Measurements from ENCODE around the gene TMEM107.
"Not testable (repeated sequence)": the region's sequence is repeated elsewhere in the genome, so short reads cannot be mapped to it uniquely, and the experiment has no call there.

TMEM107 gene

DNA sequence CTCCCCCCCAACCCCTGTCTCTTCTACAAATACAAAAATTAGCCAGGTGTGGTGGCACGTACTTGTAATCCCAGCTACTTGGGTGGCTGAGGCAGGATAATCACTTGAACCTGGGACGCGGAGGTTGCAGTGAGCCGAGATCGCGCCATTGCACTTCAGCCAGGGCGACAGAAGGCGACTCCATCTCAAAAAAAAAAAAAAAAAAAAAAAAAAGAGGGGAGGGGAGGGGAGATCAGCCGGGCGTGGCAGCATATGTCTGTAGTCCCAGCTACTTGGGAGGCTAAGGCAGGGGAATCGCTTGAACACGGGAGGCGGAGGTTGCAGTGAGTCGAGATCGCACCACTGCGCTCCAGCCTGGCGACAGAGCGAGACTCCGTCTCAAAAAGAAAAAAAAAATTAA lies 6.0 kb downstream of the TMEM107 start:
- not testable (repeated sequence) for H3K4me1 ChIP-seq (ENCODE audit: control insufficient read depth, insufficient read depth, low read length); H3K4me3 ChIP-seq (ENCODE audit: low read depth, low read length); H3K9me3 ChIP-seq (ENCODE audit: control insufficient read depth, insufficient read depth, low read depth, low read length); H3K27ac ChIP-seq (ENCODE audit: low read depth, low read length); H3K9ac ChIP-seq (ENCODE audit: low read length); H3K36me3 ChIP-seq (ENCODE audit: control insufficient read depth, insufficient read depth, low read length); H3K27me3 ChIP-seq (ENCODE audit: control insufficient read depth, insufficient read depth, low read length)

- H3K36me3 ChIP-seq (ENCODE audit: control insufficient read depth, insufficient read depth, low read length) = no peaks in the 10 kb centered on the region
- H3K9me3 ChIP-seq (ENCODE audit: control insufficient read depth, insufficient read depth, low read depth, low read length) = no peaks in the 10 kb centered on the region
- H3K27me3 ChIP-seq (ENCODE audit: control insufficient read depth, insufficient read depth, low read length) = no peaks in the 10 kb centered on the region
- H3K4me3 ChIP-seq (ENCODE audit: low read depth, low read length) = no peak overlapping the region
- peaks cover 20% of the 10 kb centered on the region for H3K4me1 ChIP-seq (ENCODE audit: control insufficient read depth, insufficient read depth, low read length)
- H3K9ac ChIP-seq (ENCODE audit: low read length) = no peak overlapping the region
- no peak overlapping the region for H3K27ac ChIP-seq (ENCODE audit: low read depth, low read length)
These were observed 8.7 kb downstream of the TMEM107 start for GRCh38 chr17:8167526-8167925.

- Histone ChIP-seq H3K4me1 (ENCODE audit: control insufficient read depth, insufficient read depth, low read length) (peaks cover 24% of the 10 kb centered on the region), H3K27me3 (ENCODE audit: control insufficient read depth, insufficient read depth, low read length) (no peaks in the 10 kb centered on the region), H3K4me3 (ENCODE audit: low read depth, low read length) (no peak overlapping the region), H3K9me3 (ENCODE audit: control insufficient read depth, insufficient read depth, low read depth, low read length) (no peaks in the 10 kb centered on the region), H3K9ac (ENCODE audit: low read length) (no peak overlapping the region), H3K36me3 (ENCODE audit: control insufficient read depth, insufficient read depth, low read length) (peaks cover 2% of the 10 kb centered on the region; the same call in 1 of the 2 replicates), H3K27ac (ENCODE audit: low read depth, low read length) (no peak overlapping the region)
These were observed 9.4 kb downstream of the TMEM107 start for GRCh38 chr17:8166731-8167130.

- peaks cover 29% of the 10 kb centered on the region for H3K4me1 ChIP-seq (ENCODE audit: control insufficient read depth, insufficient read depth, low read length)
- H3K9ac ChIP-seq (ENCODE audit: low read length) = peak overlapping the region; percentile 51
- no peak overlapping the region for H3K27ac ChIP-seq (ENCODE audit: low read depth, low read length)
- no peak overlapping the region; the same call in 1 of the 2 replicates for H3K4me3 ChIP-seq (ENCODE audit: low read depth, low read length)
- peaks cover 15% of the 10 kb centered on the region for H3K36me3 ChIP-seq (ENCODE audit: control insufficient read depth, insufficient read depth, low read length)
- no peaks in the 10 kb centered on the region for H3K9me3 ChIP-seq (ENCODE audit: control insufficient read depth, insufficient read depth, low read depth, low read length)
- H3K27me3 ChIP-seq (ENCODE audit: control insufficient read depth, insufficient read depth, low read length) = no peaks in the 10 kb centered on the region
These were observed 11.4 kb downstream of the TMEM107 start for GRCh38 chr17:8164815-8165131.

- no peaks in the 10 kb centered on the region for H3K9me3 ChIP-seq (ENCODE audit: control insufficient read depth, insufficient read depth, low read depth, low read length)
- peak overlapping the region; percentile 77 for H3K27ac ChIP-seq (ENCODE audit: low read depth, low read length)
- H3K9ac ChIP-seq (ENCODE audit: low read length) = peak overlapping the region; percentile 89
- peak overlapping the region; percentile 80 for H3K4me3 ChIP-seq (ENCODE audit: low read depth, low read length)
- peaks cover 29% of the 10 kb centered on the region for H3K4me1 ChIP-seq (ENCODE audit: control insufficient read depth, insufficient read depth, low read length)
- no peaks in the 10 kb centered on the region for H3K27me3 ChIP-seq (ENCODE audit: control insufficient read depth, insufficient read depth, low read length)
- H3K36me3 ChIP-seq (ENCODE audit: control insufficient read depth, insufficient read depth, low read length) = peaks cover 20% of the 10 kb centered on the region
These were observed 12.0 kb downstream of the TMEM107 start for GRCh38 chr17:8163978-8164814.

- Histone ChIP-seq H3K27me3 (ENCODE audit: control insufficient read depth, insufficient read depth, low read length) (no peaks in the 10 kb centered on the region), H3K4me1 (ENCODE audit: control insufficient read depth, insufficient read depth, low read length) (peaks cover 29% of the 10 kb centered on the region), H3K9ac (ENCODE audit: low read length) (peak overlapping the region; percentile 89), H3K36me3 (ENCODE audit: control insufficient read depth, insufficient read depth, low read length) (peaks cover 21% of the 10 kb centered on the region), H3K9me3 (ENCODE audit: control insufficient read depth, insufficient read depth, low read depth, low read length) (no peaks in the 10 kb centered on the region), H3K4me3 (ENCODE audit: low read depth, low read length) (peak overlapping the region; percentile 80), H3K27ac (ENCODE audit: low read depth, low read length) (peak overlapping the region; percentile 77)
These were observed 12.9 kb downstream of the TMEM107 start for GRCh38 chr17:8162997-8163977.

GRCh38 chr17:8162233-8162996 lies 13.8 kb downstream of the TMEM107 start, which contains the start of gene VAMP2:
Gene VAMP2 (minus strand): TSS chr17:8162948. CDS start chr17:8162879, 69 bp downstream.
- Histone ChIP-seq H3K4me1 (ENCODE audit: control insufficient read depth, insufficient read depth, low read length) (peaks cover 29% of the 10 kb centered on the region), H3K9ac (ENCODE audit: low read length) (peak within 1 kb of the TSS; percentile 89), H3K4me3 (ENCODE audit: low read depth, low read length) (peak within 1 kb of the TSS; percentile 80), H3K36me3 (ENCODE audit: control insufficient read depth, insufficient read depth, low read length) (peaks cover 21% of the 10 kb centered on the region), H3K27ac (ENCODE audit: low read depth, low read length) (peak within 1 kb of the TSS; percentile 77), H3K9me3 (ENCODE audit: control insufficient read depth, insufficient read depth, low read depth, low read length) (no peaks in the 10 kb centered on the region), H3K27me3 (ENCODE audit: control insufficient read depth, insufficient read depth, low read length) (no peaks in the 10 kb centered on the region)

- no peaks in the 10 kb centered on the region for H3K27me3 ChIP-seq (ENCODE audit: control insufficient read depth, insufficient read depth, low read length)
- H3K4me1 ChIP-seq (ENCODE audit: control insufficient read depth, insufficient read depth, low read length) = peaks cover 29% of the 10 kb centered on the region
- peak overlapping the region; percentile 80 for H3K4me3 ChIP-seq (ENCODE audit: low read depth, low read length)
- peaks cover 21% of the 10 kb centered on the region for H3K36me3 ChIP-seq (ENCODE audit: control insufficient read depth, insufficient read depth, low read length)
- H3K9me3 ChIP-seq (ENCODE audit: control insufficient read depth, insufficient read depth, low read depth, low read length) = no peaks in the 10 kb centered on the region
- H3K27ac ChIP-seq (ENCODE audit: low read depth, low read length) = no peak overlapping the region
- peak overlapping the region; percentile 87 for H3K9ac ChIP-seq (ENCODE audit: low read length)
These were observed 14.6 kb downstream of the TMEM107 start for GRCh38 chr17:8161289-8162232.

GRCh38 chr17:8160741-8161221 lies 15.4 kb downstream of the TMEM107 start:
- Histone ChIP-seq H3K27ac (ENCODE audit: low read depth, low read length) (no peak overlapping the region), H3K4me3 (ENCODE audit: low read depth, low read length) (no peak overlapping the region), H3K4me1 (ENCODE audit: control insufficient read depth, insufficient read depth, low read length) (peaks cover 30% of the 10 kb centered on the region), H3K9me3 (ENCODE audit: control insufficient read depth, insufficient read depth, low read depth, low read length) (no peaks in the 10 kb centered on the region), H3K27me3 (ENCODE audit: control insufficient read depth, insufficient read depth, low read length) (no peaks in the 10 kb centered on the region), H3K9ac (ENCODE audit: low read length) (no peak overlapping the region), H3K36me3 (ENCODE audit: control insufficient read depth, insufficient read depth, low read length) (peaks cover 21% of the 10 kb centered on the region)

DNA sequence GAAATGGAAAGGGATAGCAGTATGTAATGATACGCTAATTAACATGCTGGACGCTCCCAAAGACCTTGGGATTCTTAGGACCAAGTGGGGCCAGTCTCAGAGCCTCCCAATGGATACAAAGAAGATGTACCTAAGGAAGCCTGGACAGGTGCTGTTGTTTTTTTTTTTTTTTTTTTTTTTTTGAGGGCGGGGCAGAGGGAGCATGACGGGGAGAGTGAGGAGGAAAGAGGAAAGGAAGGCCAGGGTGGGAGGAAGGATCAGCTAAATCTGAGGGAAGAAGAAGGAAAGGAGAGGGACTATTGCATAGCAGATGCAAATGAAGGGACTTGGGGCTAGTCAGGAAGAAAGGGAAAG lies 16.0 kb downstream of the TMEM107 start:
- Histone ChIP-seq H3K27me3 (ENCODE audit: control insufficient read depth, insufficient read depth, low read length) (no peaks in the 10 kb centered on the region), H3K27ac (ENCODE audit: low read depth, low read length) (no peak overlapping the region), H3K4me3 (ENCODE audit: low read depth, low read length) (no peak overlapping the region), H3K4me1 (ENCODE audit: control insufficient read depth, insufficient read depth, low read length) (peaks cover 35% of the 10 kb centered on the region), H3K9me3 (ENCODE audit: control insufficient read depth, insufficient read depth, low read depth, low read length) (no peaks in the 10 kb centered on the region), H3K9ac (ENCODE audit: low read length) (no peak overlapping the region), H3K36me3 (ENCODE audit: control insufficient read depth, insufficient read depth, low read length) (peaks cover 21% of the 10 kb centered on the region)
